Colonic mucosa (tissue), 4 donors: ENCODE measurements around the gene QSER1. TPM values are rescaled to one million over a fixed set of nuclear protein-coding genes. Genes with fewer than 3 reads are reported as not detected.

Experiments
- DNase-seq: peaks from one replicate; pipeline ENCODE4 v3.0.0-alpha.2; 2020
- H3K27ac ChIP-seq: fragments of 200-600 bp; one replicate; pipeline ENCODE4 v1.8.0; 2021
- H3K27me3 ChIP-seq: fragments of 200-600 bp; one replicate; pipeline ENCODE4 v1.8.0; 2021
- H3K36me3 ChIP-seq: fragments of 200-600 bp; one replicate; pipeline ENCODE4 v1.8.0; 2021
- H3K4me1 ChIP-seq: fragments of 200-600 bp; one replicate; pipeline ENCODE4 v1.8.0; 2021; ENCODE audit warnings: mild to moderate bottlenecking
- H3K4me3 ChIP-seq: fragments of 200-600 bp; one replicate; pipeline ENCODE4 v1.8.0; 2021
- H3K9ac ChIP-seq, 2 donors: one replicate each; pipeline ENCODE4 v1.7.0; 2013; ENCODE audit warnings: control low read depth in 2 of 2, low read depth in 2 of 2, low read length in 2 of 2
- H3K9me3 ChIP-seq: fragments of 200-600 bp; one replicate; pipeline ENCODE4 v1.8.0; 2021
- CTCF ChIP-seq: fragments of 200-600 bp; IDR thresholded peaks from one replicate; pipeline ENCODE4 v1.8.0; 2022; ENCODE audit warnings: antibody characterized with exemption, mild to moderate bottlenecking
- intact Hi-C: fragments of 100-400 bp; cut with DNase I; formaldehyde crosslinking; loops from one replicate; pipeline ENCODE4 v1.14.1; 2022
- total RNA-seq, 2 donors: library from RNA; stranded (reverse); fragmentation: NEBNext Ultra II Directional in 1 of 2; extraction: Animal tissue kit (Norgen Biotek cat#: 25700) in 1 of 2; gene quantifications; one replicate each; pipeline ENCODE4 v1.2.1, GENCODE V29; 2021
- donor health status: healthy.
- donor health status: DM: no; HTN: no; CAD: no.
- donor health status: DM: no; HTN: no; CAD: no.

QSER1 gene
- total RNA-seq, 2 donors from 2014 or later: 25.3 to 25.9 TPM

DNA sequence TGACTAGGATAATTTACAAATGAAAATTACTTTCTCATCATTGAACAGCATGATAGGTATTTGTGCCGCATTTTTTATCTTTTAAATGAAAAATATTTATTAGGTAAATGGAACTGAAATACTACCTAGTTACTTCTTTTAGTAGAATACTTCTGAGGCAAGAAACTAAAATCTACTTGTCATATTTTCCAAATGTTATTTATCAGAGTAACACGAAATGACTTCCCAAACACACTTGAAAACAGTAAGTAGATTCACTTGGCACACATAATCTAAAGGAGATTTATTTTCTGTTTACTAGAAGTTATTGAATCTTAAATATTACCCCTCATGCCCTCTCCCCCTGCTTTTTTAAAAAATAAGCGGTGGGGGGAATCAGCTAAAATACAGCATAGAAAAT lies 2.3 kb downstream of the QSER1 start:
- H3K4me3 ChIP-seq: no peak overlapping the region
- H3K27ac ChIP-seq: no peak overlapping the region
- no peak overlapping the region for H3K9ac ChIP-seq
- no peaks in the 10 kb centered on the region for H3K27me3 ChIP-seq
- intact Hi-C loops: no loop called here
- no peak for TF ChIP-seq CTCF
- H3K36me3 ChIP-seq: no peaks in the 10 kb centered on the region
- no peaks in the 10 kb centered on the region for H3K4me1 ChIP-seq
- H3K9me3 ChIP-seq: no peaks in the 10 kb centered on the region
- DNase-seq: no peak

- H3K4me3 ChIP-seq: no peak overlapping the region
- H3K9ac ChIP-seq: no peak overlapping the region
- no peaks in the 10 kb centered on the region for H3K4me1 ChIP-seq
- DNase-seq: no peak
- TF ChIP-seq CTCF: no peak
- no peaks in the 10 kb centered on the region for H3K9me3 ChIP-seq
- no peak overlapping the region for H3K27ac ChIP-seq
- H3K36me3 ChIP-seq: no peaks in the 10 kb centered on the region
- H3K27me3 ChIP-seq: no peaks in the 10 kb centered on the region
- intact Hi-C loops: no loop called here
Measured at GRCh38 chr11:32895471-32895870, 2.9 kb downstream of the QSER1 start.

GRCh38 chr11:32897103-32897502 lies 4.5 kb downstream of the QSER1 start:
- Histone ChIP-seq H3K9ac (no peak overlapping the region), H3K36me3 (no peaks in the 10 kb centered on the region), H3K27ac (no peak overlapping the region), H3K4me3 (no peak overlapping the region), H3K27me3 (no peaks in the 10 kb centered on the region), H3K4me1 (no peaks in the 10 kb centered on the region), H3K9me3 (no peaks in the 10 kb centered on the region)
- TF ChIP-seq CTCF: no peak
- intact Hi-C loops: no loop called here
- no peak for DNase-seq

GRCh38 chr11:32899438-32899837 lies 6.8 kb downstream of the QSER1 start:
- no peak for DNase-seq
- Histone ChIP-seq H3K4me3 (no peak overlapping the region), H3K9ac (no peak overlapping the region), H3K36me3 (no peaks in the 10 kb centered on the region), H3K27me3 (no peaks in the 10 kb centered on the region), H3K4me1 (no peaks in the 10 kb centered on the region), H3K9me3 (no peaks in the 10 kb centered on the region), H3K27ac (no peak overlapping the region)
- intact Hi-C loops: no loop called here
- TF ChIP-seq CTCF: no peak

DNA sequence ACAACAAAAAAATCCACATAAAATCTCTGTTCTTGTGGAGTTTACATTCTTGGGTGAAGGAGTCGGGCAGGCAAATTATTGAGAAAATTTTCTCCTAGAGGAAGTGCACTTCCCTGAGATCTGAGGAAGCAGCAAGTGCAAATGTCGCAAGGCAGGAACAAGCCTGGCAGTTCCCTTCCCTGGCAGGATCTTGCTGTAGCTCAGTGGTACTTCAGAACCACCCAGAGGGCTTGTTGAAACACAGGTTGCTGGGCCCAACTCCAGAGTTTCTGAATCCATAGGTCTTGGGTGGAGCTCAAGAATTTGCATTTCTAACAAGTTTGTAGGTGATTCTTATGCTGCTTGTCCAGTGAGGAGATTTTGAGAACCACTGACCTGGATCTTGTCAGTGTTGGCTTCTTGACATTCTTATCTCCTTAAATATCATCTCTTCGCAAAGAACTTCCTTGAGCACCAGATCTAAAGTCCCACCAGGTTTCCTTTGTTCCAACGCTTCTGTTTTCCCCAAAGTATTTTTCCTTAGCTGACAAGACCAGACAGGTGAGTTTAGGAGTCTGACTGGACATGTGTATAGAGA lies 9.6 kb downstream of the QSER1 start:
- no peaks in the 10 kb centered on the region for H3K4me1 ChIP-seq
- no peak for DNase-seq
- H3K36me3 ChIP-seq: no peaks in the 10 kb centered on the region
- H3K9me3 ChIP-seq: no peaks in the 10 kb centered on the region
- TF ChIP-seq CTCF: no peak
- H3K27me3 ChIP-seq: no peaks in the 10 kb centered on the region
- no peak overlapping the region for H3K9ac ChIP-seq
- H3K27ac ChIP-seq: no peak overlapping the region
- no peak overlapping the region for H3K4me3 ChIP-seq
- intact Hi-C loops: no loop called here
